ENCODE results near the gene CCR6.

CCR6 gene

DNA sequence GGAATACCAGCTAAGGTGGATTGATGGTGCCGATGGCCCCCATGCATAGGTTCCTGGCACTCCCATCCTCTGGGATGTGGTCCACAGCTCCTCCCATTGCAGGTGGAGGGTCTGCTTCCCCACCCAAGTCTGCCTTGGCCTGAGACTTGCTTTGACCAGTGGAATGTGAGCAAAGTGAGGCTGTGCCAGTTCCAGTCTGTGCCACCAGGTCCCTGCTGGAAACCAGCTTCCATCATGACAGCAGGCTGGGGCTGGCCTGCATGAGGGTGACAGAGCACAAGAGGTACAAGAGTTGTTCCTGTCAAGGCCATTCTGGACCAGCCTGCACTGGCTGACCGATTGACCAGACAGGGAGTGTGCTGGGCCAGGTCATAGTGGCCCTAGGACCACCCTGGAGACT lies 27.0 kb upstream of the CCR6 start:
- no peak for DNase-seq (ENCODE audit: low read depth)
- H3K4me3 ChIP-seq (ENCODE audit: low read depth, low read length): no peak overlapping the region
- TF ChIP-seq MYC (IDR thresholded peaks at IDR 0.05; ENCODE audit: low read depth, low read length): no peak
- TF ChIP-seq, protein P1, sequence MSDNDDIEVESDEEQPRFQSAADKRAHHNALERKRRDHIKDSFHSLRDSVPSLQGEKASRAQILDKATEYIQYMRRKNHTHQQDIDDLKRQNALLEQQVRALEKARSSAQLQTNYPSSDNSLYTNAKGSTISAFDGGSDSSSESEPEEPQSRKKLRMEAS (IDR thresholded peaks at IDR 0.05; ENCODE audit: low read depth, low read length): no peak
- no peak for TF ChIP-seq POLR2A (IDR thresholded peaks at IDR 0.05; ENCODE audit: extremely low read depth, insufficient read length)

DNA sequence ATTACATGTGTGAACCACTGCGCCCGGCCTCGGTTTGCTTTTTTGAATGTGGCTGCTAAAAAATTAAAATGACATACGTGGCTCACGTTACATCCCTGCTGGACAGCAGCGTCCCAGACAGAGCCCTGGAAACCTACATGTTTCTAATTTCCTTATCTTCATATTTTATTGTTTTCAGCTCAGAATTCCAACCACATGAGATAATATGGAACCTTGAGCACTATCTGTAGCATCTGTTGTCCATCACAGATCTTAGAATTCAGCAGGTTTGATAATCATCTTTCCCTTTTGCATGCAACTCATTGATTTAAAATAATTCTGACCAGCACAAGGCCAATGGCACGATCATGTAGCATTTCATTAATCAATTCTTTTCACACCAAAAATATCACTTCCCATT lies 25.9 kb upstream of the CCR6 start:
- H3K4me3 ChIP-seq (ENCODE audit: low read depth, low read length): no peak overlapping the region
- DNase-seq (ENCODE audit: low read depth): no peak
- TF ChIP-seq, protein P1 (IDR thresholded peaks at IDR 0.05; ENCODE audit: low read depth, low read length): no peak
- TF ChIP-seq, protein P2, sequence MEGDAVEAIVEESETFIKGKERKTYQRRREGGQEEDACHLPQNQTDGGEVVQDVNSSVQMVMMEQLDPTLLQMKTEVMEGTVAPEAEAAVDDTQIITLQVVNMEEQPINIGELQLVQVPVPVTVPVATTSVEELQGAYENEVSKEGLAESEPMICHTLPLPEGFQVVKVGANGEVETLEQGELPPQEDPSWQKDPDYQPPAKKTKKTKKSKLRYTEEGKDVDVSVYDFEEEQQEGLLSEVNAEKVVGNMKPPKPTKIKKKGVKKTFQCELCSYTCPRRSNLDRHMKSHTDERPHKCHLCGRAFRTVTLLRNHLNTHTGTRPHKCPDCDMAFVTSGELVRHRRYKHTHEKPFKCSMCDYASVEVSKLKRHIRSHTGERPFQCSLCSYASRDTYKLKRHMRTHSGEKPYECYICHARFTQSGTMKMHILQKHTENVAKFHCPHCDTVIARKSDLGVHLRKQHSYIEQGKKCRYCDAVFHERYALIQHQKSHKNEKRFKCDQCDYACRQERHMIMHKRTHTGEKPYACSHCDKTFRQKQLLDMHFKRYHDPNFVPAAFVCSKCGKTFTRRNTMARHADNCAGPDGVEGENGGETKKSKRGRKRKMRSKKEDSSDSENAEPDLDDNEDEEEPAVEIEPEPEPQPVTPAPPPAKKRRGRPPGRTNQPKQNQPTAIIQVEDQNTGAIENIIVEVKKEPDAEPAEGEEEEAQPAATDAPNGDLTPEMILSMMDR (IDR thresholded peaks at IDR 0.05; ENCODE audit: low read depth, low read length): no peak
- TF ChIP-seq MYC (IDR thresholded peaks at IDR 0.05; ENCODE audit: low read depth, low read length) (no peak), POLR2A (IDR thresholded peaks at IDR 0.05; ENCODE audit: extremely low read depth, insufficient read length) (no peak)

DNA sequence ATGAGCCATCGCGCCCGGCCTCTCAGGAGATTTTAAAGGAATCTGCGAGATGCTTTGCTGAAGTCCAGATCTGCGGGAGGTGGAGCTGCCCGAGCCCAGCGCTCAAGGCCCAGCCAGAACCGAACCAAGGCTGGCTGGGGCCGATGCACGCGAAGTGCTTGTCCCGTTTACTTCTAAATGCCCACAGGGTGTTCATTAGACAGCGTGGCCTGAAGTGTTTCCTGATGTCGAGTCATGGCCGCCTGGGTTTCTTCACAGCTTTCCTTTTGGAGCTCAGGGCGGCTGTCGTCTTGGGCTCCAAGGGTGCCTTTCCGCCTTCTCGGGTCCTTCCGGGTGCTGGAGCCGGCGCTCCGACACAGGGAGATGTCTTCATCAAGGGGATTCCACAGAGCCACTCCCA lies 25.1 kb upstream of the CCR6 start:
- TF ChIP-seq, protein P1 (IDR thresholded peaks at IDR 0.05; ENCODE audit: low read depth, low read length): no peak
- TF ChIP-seq, protein P2 (IDR thresholded peaks at IDR 0.05; ENCODE audit: low read depth, low read length): no peak
- no peak for DNase-seq (ENCODE audit: low read depth)
- H3K4me3 ChIP-seq (ENCODE audit: low read depth, low read length): no peak overlapping the region

DNA sequence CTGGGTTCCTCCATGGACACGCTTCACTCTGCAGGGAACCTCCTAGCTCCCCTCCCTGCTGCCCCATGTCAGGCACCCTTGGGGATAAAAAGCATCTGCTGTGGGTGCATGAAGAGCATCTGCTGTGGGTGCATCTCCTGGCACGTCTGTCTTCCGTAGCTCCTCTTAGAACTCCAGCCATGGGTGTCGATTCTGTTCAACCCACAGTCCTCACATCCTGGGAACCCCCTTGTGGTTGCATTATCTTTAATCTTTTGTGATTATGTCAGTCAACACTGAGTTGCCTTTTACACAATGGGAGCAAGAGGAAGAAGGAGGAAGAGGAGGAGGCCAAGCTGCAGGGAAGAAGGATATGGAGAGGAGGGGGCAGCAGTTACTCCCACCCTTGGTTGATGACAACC lies 24.1 kb upstream of the CCR6 start:
- TF ChIP-seq POLR2A (IDR thresholded peaks at IDR 0.05; ENCODE audit: extremely low read depth, insufficient read length) (no peak), MYC (IDR thresholded peaks at IDR 0.05; ENCODE audit: low read depth, low read length) (no peak)
- TF ChIP-seq, protein P1 (IDR thresholded peaks at IDR 0.05; ENCODE audit: low read depth, low read length): no peak
- TF ChIP-seq, protein P2 (IDR thresholded peaks at IDR 0.05; ENCODE audit: low read depth, low read length): no peak
- no peak overlapping the region for H3K4me3 ChIP-seq (ENCODE audit: low read depth, low read length)
- DNase-seq (ENCODE audit: low read depth): peak; percentile 58

DNA sequence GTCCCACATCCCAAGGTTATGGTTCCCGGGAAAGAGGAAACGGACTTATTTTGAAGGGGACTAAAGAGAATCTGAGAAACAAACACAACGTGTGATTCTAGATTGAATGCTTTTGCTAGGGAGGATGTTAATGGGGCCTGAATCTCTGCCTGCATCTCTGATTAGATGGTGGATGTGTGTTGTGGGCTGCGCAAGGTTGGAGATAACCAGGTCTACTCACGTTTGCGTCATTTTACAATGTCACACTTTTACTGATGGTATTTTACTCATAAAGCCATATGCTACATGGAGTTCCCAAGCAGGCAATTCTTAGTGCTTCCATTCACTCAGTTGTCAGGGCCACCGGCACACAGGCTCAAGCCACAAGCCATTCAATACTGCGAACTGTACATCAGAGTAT lies 23.2 kb upstream of the CCR6 start:
- no peak for TF ChIP-seq MYC (IDR thresholded peaks at IDR 0.05; ENCODE audit: low read depth, low read length)
- TF ChIP-seq POLR2A (IDR thresholded peaks at IDR 0.05; ENCODE audit: extremely low read depth, insufficient read length): no peak
- TF ChIP-seq, protein P1 (IDR thresholded peaks at IDR 0.05; ENCODE audit: low read depth, low read length): no peak
- TF ChIP-seq, protein P2 (IDR thresholded peaks at IDR 0.05; ENCODE audit: low read depth, low read length): no peak
- no peak overlapping the region for H3K4me3 ChIP-seq (ENCODE audit: low read depth, low read length)
- DNase-seq (ENCODE audit: low read depth): no peak

DNA sequence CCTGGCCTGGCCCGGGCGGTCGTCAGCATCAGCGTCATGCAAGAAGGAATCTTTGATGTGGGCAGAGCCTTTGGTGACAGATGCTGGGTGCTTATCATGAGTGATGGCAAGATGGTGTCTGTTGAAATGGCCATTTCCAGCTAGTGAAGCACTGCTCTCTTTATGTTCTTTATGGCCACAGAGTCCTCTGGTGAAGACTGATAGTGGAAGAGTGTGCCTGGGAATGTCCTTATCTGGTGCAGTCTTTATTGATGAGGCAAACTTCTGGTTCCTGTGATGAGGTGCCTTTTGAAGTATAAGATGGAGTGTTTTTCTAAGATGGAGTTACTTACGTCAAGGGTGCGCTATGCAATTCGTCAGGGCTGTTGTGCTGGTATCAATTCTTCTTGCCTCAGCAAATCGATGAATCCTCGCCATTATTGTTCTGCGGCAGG lies 22.6 kb upstream of the CCR6 start:
- no peak overlapping the region for H3K4me3 ChIP-seq (ENCODE audit: low read depth, low read length)
- TF ChIP-seq MYC (IDR thresholded peaks at IDR 0.05; ENCODE audit: low read depth, low read length): no peak
- TF ChIP-seq POLR2A (IDR thresholded peaks at IDR 0.05; ENCODE audit: extremely low read depth, insufficient read length): no peak
- TF ChIP-seq, protein P1 (IDR thresholded peaks at IDR 0.05; ENCODE audit: low read depth, low read length): no peak
- TF ChIP-seq, protein P2 (IDR thresholded peaks at IDR 0.05; ENCODE audit: low read depth, low read length): no peak
- no peak for DNase-seq (ENCODE audit: low read depth)
